Fibroblast of villous mesenchyme (primary cell): Measurements from ENCODE around the gene UBE2L3. TPM values are rescaled to one million over a fixed set of nuclear protein-coding genes. Genes with fewer than 3 reads are reported as not detected.
A peak's percentile ranks its signal among the peaks of the same experiment; 100 is the strongest.

Source experiments
- DNase-seq: peaks from one replicate; pipeline ENCODE4 v3.0.0-alpha.2; 2010; ENCODE audit warnings: low read depth
- H3K4me3 ChIP-seq: 2 replicates; pipeline ENCODE4 v1.5.1; 2011; ENCODE audit warnings: low read depth, mild to moderate bottlenecking, low read length
- CTCF ChIP-seq: IDR thresholded peaks from 2 replicates; pipeline ENCODE4 v1.5.1; 2012; ENCODE audit warnings: low read depth, mild to moderate bottlenecking, low read length; ENCODE audit not compliant: insufficient read depth
- total RNA-seq: library from RNA; depleted of rRNA; stranded (reverse); fragments of >200 nt; gene quantifications from 2 replicates; pipeline ENCODE4 v1.2.3, GENCODE V29; 2012

The UBE2L3 gene
- total RNA-seq, 1 donor = 56.1 TPM

GRCh38 chr22:21626073-21626734 lies 58.7 kb downstream of the UBE2L3 start:
- no peak overlapping the region for H3K4me3 ChIP-seq
- no peak for DNase-seq
- no peak for TF ChIP-seq CTCF

GRCh38 chr22:21626735-21627469 lies 59.4 kb downstream of the UBE2L3 start:
- no peak overlapping the region for H3K4me3 ChIP-seq
- TF ChIP-seq CTCF = no peak
- DNase-seq = no peak

- H3K4me3 ChIP-seq = peak overlapping the region; percentile 82
- DNase-seq = no peak
- TF ChIP-seq CTCF = no peak
Observed at GRCh38 chr22:21628386-21629254, 61.1 kb downstream of the UBE2L3 start.

GRCh38 chr22:21629255-21630149 lies 62.0 kb downstream of the UBE2L3 start, which contains the start of gene YDJC:
Gene YDJC (minus strand): TSS chr22:21630022. CDS start chr22:21630014, 8 bp downstream.
- peak; percentile 48 for TF ChIP-seq CTCF
- peak within 1 kb of the TSS; percentile 82 for H3K4me3 ChIP-seq
- peak; percentile 90 for DNase-seq

- no peak overlapping the region for H3K4me3 ChIP-seq
- no peak for DNase-seq
- no peak for TF ChIP-seq CTCF
Observed at GRCh38 chr22:21631025-21631424, 63.5 kb downstream of the UBE2L3 start.
